ENCODE data around the gene LAMA1.

GRCh38 chr18:7096838-7097237, 20.8 kb downstream of the LAMA1 start:
- TF ChIP-seq CTCF (IDR thresholded peaks at IDR 0.05; ENCODE audit: extremely low read depth in 1 of 2, insufficient read depth in 1 of 2, low read depth in 1 of 2, low read length in 2 of 2) (no peak), JUN (IDR thresholded peaks at IDR 0.05; ENCODE audit: borderline replicate concordance, insufficient read depth, insufficient read length, low read depth) (no peak), POLR2AphosphoS5 (IDR thresholded peaks at IDR 0.05; ENCODE audit: insufficient read depth, low read depth, low read length) (no peak), POLR2A (IDR thresholded peaks at IDR 0.05; ENCODE audit: low read depth, low read length) (no peak), EZH2 (IDR thresholded peaks at IDR 0.05; ENCODE audit: borderline replicate concordance, low read depth, low read length, severe bottlenecking) (no peak), FOS (IDR thresholded peaks at IDR 0.05; ENCODE audit: borderline replicate concordance, insufficient read depth, low read length) (no peak)
- TF ChIP-seq, protein P1, sequence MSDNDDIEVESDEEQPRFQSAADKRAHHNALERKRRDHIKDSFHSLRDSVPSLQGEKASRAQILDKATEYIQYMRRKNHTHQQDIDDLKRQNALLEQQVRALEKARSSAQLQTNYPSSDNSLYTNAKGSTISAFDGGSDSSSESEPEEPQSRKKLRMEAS (IDR thresholded peaks at IDR 0.05; ENCODE audit: insufficient read depth, insufficient read length): no peak

Measured in endothelial cell of umbilical vein (primary cell).